Inflammatory macrophage treated with lipopolysaccharide for 1 hour (primary cell): ENCODE measurements around the gene RUNDC3A.

Experiments used
- DNase-seq, 2 donors: peaks; one replicate each; pipeline ENCODE4 v3.0.0-alpha.2; 2020 to 2022

Gene RUNDC3A

DNA sequence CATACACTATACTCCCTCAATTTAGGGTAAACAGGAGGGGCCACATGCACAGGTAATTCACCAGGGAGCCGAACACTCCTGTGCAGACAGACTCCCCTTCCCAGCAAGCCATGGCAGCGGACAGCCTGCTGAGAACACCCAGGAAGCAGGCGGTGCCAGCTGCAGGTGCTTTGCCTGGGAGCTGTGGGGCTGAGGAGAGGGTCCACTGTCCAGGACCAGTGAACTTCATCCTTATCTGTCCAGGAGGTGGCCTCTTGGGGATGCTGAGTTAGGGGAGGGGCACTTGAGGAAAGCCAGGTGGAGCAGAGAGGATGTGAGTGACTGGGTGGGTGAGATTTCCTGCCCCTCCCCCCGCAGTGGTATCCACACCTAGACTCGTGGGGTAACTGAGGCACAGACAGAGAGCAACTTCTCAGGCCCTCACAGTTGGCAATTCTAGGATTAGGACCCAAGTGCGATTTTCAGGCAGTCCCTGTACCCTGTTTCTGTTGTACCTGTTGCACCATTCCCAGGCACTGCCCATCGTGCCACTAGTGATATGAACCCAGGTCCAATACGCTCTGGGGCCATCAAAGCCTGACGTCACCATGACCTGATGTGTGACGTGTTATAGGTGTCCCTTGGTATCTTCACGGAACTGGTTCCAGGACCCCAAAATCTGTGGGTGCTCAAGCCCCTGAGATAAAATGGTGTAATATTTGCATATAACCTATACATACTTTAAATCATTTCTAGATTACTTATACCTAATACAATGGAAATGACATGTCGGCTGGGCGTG, 37.9 kb downstream of the RUNDC3A start:
- DNase-seq: no peak

- DNase-seq: peak in 1 of 2 donors; percentile 32
Observed at GRCh38 chr17:44347206-44348055, 39.0 kb downstream of the RUNDC3A start.

DNA sequence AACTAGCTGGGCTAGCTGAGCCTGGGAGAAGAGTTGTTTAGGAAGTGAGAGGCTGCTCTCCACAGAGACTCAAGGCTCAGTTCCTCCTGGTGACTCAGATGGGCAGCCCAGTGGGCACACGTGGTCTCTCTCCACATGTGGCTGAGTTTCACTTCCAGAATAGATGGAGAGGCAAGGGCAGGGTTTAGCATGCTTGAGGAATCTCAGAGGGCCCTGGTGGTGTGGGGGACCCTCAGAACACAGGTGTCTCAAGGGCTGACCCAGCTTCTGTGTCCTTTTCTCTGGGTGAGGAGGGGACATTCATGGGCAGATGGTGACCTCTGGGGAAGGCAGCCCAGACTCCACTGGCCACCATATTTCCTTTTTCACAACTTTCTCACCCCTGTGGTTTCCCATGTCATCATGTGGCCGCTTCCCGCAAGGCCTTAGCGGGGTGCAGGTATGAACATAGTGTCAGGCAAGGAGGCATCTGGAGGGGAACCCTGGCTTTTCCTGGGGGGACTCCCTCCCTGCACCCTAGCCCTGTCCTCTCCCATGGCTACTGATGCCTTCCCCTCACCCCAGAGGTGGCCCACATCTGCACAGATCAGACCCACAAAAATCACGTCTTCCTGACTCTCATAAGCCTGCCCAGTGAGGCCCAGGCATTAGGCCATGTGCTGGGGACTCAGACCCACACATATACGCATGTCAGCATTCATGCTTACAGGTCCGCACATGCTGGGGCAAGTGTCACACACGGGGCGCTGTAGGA, 40.0 kb downstream of the RUNDC3A start:
- peak; percentile 92 to 96 for DNase-seq

DNA sequence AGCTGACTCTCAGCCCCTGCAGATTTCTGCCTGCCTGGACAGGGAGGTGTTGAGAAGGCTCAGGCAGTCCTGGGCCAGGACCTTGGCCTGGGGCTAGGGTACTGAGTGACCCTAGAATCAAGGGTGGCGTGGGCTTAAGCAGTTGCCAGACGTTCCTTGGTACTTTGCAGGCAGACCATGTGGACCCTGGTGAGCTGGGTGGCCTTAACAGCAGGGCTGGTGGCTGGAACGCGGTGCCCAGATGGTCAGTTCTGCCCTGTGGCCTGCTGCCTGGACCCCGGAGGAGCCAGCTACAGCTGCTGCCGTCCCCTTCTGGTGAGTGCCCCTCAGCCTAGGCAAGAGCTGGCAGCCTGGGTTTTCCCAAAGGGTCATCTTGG, 40.6 kb downstream of the RUNDC3A start:
- DNase-seq: no peak

DNA sequence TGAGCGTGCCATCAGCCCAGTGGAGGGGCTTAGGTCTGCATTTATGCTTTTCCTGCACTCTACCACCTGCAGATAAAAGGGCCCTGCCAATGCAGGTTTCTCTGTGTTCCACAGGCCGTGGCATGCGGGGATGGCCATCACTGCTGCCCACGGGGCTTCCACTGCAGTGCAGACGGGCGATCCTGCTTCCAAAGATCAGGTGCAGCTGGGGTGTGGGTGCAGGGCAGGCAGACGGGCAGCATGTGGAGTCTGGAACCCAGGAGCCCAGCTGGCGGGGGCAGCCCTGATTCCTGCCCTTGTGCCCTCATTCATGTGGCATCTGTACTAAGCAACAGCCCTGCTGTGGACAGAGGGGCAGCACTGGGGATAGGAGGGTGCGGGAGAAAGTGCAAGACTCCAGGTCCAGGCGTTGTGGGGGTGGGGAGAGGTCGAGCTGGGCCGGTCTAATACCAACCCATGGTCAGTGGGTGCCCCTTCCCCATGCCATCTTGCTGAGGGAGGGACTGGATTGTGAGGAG, 41.2 kb downstream of the RUNDC3A start:
- no peak for DNase-seq

DNA sequence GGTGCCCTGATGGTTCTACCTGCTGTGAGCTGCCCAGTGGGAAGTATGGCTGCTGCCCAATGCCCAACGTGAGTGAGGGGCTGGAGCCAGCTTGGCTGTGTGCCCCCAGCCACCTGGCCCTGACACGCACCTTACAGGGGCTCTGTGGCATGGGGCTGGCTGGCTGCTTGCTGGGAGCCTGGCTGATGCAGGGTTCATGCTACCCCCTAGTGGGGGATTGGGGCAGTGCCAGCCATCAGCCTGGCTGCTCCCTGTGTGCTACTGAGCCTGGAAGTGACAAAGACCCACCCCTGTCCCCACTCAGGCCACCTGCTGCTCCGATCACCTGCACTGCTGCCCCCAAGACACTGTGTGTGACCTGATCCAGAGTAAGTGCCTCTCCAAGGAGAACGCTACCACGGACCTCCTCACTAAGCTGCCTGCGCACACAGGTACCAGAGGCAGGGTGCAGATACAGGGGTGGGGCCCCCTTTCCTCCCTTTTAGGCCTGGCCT, 42.4 kb downstream of the RUNDC3A start:
- DNase-seq: peak in 1 of 2 donors; percentile 78

DNA sequence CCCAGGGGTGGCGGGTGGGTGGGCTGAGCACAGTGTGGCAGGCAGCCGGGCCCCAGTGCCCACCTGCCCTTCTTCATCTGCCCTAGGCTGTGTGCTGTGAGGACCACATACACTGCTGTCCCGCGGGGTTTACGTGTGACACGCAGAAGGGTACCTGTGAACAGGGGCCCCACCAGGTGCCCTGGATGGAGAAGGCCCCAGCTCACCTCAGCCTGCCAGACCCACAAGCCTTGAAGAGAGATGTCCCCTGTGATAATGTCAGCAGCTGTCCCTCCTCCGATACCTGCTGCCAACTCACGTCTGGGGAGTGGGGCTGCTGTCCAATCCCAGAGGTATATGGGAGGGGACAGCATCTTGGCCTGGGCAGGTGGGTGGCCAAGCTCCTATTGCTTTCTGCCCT, 43.1 kb downstream of the RUNDC3A start:
- DNase-seq: no peak

- no peak for DNase-seq
Observed at GRCh38 chr17:44351961-44352827, 43.8 kb downstream of the RUNDC3A start.

- no peak for DNase-seq
Observed at GRCh38 chr17:44352828-44353671, 44.6 kb downstream of the RUNDC3A start.

DNA sequence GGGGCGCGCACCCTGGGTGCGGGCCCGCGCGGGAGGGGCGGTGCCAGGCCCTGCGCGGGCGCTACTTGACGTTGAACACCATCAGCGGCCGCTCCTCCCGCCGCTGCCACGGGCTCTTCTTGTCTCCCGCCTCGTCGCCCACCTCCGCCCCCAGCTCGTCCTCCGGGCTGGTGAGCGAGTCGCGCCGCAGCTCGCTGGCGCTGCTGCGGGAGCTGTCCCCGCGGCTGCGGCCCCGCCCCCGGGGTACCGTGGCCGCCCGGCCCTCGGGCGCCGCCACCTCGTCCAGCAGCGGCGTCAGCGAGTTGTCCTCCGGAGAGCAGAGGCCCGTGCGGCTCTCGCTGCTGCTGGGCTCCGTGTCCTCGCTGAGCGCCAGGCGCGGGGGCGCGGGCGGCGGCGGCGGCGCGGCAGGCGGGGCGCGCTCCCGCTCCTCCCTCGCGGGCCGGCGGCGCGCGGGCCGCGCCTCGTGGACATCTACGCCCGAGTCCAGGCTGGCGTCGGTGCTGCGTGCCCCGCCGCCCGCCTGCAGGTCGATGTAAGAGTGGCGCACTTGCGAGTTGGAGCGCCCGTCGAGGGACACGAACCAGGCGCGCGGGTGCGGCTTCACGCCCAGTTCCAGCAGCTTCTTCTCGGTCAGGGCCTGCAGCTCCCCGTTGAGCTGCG, 45.4 kb downstream of the RUNDC3A start:
- DNase-seq: peak in 1 of 2 donors; percentile 18

DNA sequence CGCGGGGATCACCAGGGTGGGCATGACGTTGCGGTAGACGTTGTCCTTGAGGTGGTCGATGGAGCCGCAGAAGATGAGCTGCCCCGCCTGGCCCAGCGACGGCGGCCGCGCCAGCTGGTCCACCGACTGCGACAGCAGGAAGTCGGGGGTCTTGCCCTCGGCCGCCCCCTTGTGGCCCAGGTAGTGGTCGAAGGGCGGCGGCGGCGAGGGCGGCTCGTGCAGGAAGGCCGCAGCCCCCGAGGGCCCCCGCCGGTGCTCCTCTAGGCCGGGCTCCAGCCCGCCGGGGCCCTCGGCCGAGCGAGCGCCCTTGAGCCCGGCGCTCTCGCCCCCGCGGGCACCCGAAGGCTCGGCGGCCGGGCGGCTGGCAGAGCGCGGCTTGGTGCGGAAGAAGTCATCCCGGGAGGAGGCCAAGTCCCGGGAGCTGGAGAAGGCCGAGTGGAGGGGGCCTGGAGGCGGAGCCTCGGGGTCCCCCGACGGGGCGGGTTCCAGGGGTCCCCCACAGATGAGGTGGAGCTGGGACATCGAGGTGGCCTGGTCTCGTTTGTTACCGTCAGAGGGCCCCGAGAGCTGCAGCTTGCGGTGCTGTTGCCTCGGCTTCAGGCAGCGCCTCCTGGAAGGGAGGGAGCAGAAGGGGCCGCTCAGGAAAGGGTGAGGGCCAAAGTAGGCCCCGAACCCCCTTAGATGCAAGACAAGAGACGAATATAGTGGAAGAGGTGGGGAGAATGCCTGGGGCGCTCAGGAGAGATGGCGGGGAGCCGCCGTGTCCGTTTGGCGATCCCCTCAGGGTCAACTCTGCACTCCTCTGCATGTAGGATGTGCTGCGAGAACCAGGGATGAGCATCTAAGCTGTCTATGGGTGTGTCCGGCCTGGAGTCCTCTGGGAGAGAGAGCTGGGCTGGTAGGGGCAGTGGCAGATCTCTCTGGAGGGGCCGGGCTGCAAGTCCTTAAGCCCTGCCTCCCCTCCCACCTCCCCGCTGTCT, 46.5 kb downstream of the RUNDC3A start:
- DNase-seq: no peak

DNA sequence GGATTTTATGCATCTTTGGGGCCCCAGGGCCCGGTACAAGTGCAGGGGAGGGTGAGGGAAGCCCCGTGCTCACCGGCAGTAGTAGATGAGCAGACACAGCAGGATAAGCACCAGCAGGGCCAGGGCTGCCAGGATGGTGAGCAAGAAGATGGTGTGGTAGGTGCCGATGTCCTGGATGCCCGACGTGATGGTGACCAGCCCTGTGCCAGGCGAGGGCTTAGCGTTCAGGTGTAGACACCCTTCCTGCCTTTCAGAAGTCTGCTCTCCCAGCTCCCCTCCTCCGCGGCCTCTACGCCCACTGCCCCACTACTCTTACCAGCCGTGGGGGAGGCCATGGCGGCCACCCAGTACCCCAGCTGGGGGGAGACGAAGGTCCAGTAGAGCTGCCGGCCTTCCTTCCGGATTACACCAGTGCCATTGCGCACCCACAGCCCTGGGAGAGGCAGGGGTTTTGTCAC, 47.3 kb downstream of the RUNDC3A start:
- DNase-seq: no peak

DNA sequence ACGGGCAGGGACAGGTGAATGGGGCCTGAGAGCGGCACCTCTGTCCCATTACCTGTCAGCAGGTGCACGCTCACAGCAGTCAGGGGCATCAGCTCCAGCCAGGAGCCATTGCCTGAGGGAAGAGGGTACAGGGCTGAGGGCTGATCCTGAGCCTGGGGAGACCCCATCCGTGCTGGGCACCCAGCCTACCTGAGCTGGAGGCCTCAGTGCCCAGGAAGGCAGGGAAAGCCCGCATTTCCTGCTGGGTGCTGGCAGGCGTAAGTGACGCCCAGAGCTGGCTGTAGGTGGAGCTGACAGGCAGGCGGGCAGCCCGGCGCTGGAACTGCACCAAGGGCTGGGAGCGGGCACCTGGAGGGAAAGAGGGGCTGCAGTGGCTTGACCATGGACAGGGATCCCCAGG, 47.8 kb downstream of the RUNDC3A start:
- DNase-seq: no peak

DNA sequence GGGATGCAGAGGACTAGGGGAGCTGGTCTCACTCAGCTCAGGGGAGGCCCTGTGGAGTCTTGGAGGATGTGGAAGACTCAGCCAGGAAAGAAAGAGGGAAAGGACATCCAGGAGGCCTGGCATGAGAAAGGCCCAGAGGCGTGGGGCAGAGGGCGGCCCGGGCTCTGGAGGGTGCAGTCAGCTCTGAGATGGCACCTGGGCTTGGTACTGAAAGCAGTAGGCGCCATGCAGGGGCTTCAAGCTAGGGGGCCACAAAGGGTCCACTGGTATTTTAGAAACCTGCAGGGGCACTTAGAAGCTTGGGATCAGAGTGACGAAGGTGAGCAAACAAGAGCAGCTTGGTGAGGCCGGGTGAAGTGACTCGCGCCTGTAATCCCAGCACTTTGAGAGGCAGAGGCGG, 49.7 kb downstream of the RUNDC3A start:
- DNase-seq: no peak

DNA sequence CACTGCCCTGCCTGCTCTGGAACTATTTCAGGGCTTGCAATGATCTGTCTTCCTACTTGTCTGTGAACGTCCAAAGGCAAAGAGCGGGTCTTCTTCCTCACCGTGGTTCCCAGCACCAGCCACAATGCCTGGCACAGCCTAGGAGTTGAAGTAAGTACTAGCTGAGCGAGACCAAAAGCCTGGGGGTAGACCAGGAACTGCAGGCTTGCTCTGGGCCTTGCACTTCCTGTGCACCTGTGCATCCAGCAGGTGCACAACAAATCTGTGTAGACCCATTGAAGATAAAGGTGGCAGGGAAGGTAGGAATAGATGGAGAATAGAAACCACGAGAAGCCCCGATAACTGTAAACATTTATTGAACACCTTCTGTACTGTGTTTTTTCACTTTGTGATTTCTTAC, 50.6 kb downstream of the RUNDC3A start:
- DNase-seq: no peak

DNA sequence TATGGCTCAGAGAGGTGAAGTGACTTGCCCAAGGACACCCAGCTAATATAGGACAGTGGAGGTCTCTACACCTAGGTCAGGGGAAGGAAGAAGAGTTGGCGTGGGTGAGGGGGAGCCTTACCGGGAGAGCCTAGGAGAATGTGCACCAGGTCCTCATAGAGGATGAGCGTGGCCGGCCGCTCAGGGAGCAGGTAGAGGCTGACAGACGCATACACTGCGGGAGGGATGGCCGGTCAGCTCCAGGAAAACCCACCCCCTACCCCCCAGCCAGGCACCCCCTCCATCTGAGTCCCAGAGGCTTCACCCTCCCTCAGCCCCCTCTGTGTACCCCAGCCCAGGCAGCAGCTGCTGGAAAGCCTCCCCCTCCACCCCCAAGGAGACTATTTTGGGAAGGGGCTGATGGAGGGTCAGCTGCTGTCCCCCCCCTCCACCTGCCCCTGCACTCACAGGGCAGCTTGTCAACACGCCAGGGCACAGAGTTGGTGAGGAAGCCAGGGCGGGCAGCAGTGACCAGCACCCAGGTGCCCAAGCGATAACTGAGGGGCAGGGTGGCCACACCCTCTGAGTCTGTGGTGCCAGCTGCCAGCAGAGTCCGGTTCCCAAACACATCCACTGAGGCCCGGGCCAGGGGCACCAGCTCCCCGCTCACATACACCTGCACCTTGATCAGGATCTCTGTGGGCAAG, 51.2 kb downstream of the RUNDC3A start:
- no peak for DNase-seq

- DNase-seq: no peak
Observed at GRCh38 chr17:44360144-44360533, 51.7 kb downstream of the RUNDC3A start.

GRCh38 chr17:44360826-44361225, 52.4 kb downstream of the RUNDC3A start:
- no peak for DNase-seq
